HG03139 (cell line): ENCODE results near the gene GPD1L.

Experiments used
- ATAC-seq: cut with Tn5 transposase; IDR thresholded peaks from one replicate; pipeline ENCODE4 v1.9.1; 2021; ENCODE audit not compliant: unreplicated experiment

GPD1L gene

GRCh38 chr3:32132706-32133105 lies 26.3 kb downstream of the GPD1L start:
- ATAC-seq = no peak

GRCh38 chr3:32136703-32137102 lies 30.3 kb downstream of the GPD1L start:
- ATAC-seq = no peak

GRCh38 chr3:32137870-32138269 lies 31.4 kb downstream of the GPD1L start:
- no peak for ATAC-seq

GRCh38 chr3:32138545-32139104 lies 32.2 kb downstream of the GPD1L start:
- ATAC-seq = no peak

- no peak for ATAC-seq
These were observed 34.5 kb downstream of the GPD1L start for GRCh38 chr3:32140943-32141342.

- no peak for ATAC-seq
These were observed 37.7 kb downstream of the GPD1L start for GRCh38 chr3:32143849-32144757.

GRCh38 chr3:32146746-32147211 lies 40.4 kb downstream of the GPD1L start:
- ATAC-seq = no peak

- ATAC-seq = no peak
These were observed 41.1 kb downstream of the GPD1L start for GRCh38 chr3:32147509-32147908.

- no peak for ATAC-seq
These were observed 41.5 kb downstream of the GPD1L start for GRCh38 chr3:32147933-32148332.

GRCh38 chr3:32148351-32148750 lies 41.9 kb downstream of the GPD1L start:
- no peak for ATAC-seq

GRCh38 chr3:32153414-32154204 lies 47.2 kb downstream of the GPD1L start:
- no peak for ATAC-seq

GRCh38 chr3:32154205-32154579 lies 47.8 kb downstream of the GPD1L start:
- ATAC-seq = no peak

- ATAC-seq = no peak
These were observed 48.7 kb downstream of the GPD1L start for GRCh38 chr3:32155117-32155516.

GRCh38 chr3:32157600-32158264 lies 51.3 kb downstream of the GPD1L start:
- ATAC-seq = no peak

- no peak for ATAC-seq
These were observed 54.3 kb downstream of the GPD1L start for GRCh38 chr3:32160706-32161214.

- ATAC-seq = no peak
These were observed 59.0 kb downstream of the GPD1L start for GRCh38 chr3:32165442-32165841.

GRCh38 chr3:32166654-32167053 lies 60.2 kb downstream of the GPD1L start:
- no peak for ATAC-seq

- ATAC-seq = no peak
These were observed 66.0 kb downstream of the GPD1L start for GRCh38 chr3:32172420-32172819.

GRCh38 chr3:32175607-32176197 lies 69.3 kb downstream of the GPD1L start:
- ATAC-seq = no peak

GRCh38 chr3:32176989-32177701 lies 70.7 kb downstream of the GPD1L start:
- no peak for ATAC-seq
